ENCODE data around the gene ANO5.

GRCh38 chr11:22304337-22304961 lies 111.6 kb downstream of the ANO5 start:
- TF ChIP-seq CTCF (conservative IDR thresholded peaks at IDR 0.05 in 1 of 2, IDR thresholded peaks at IDR 0.05 in 1 of 2; ENCODE audit: low read depth in 1 of 2, low read length in 2 of 2) = peak; percentile 42 to 63
- TF ChIP-seq EZH2 (IDR thresholded peaks at IDR 0.05; ENCODE audit: low read length, missing control alignments) = no peak

Data from fibroblast of lung (primary cell).